Choroid plexus epithelial cell (primary cell): Measurements from ENCODE around the gene BMP7.
A peak's percentile ranks its signal among the peaks of the same experiment; 100 is the strongest.
"Not testable (repeated sequence)": the region's sequence is repeated elsewhere in the genome, so short reads cannot be mapped to it uniquely, and the experiment has no call there.

Source experiments
- DNase-seq: peaks from one replicate; pipeline ENCODE4 v3.0.0-alpha.2; 2010; ENCODE audit warnings: low read depth
- H3K4me3 ChIP-seq: 2 replicates; pipeline ENCODE4 v1.5.1; 2011; ENCODE audit warnings: low read depth, mild to moderate bottlenecking, control low read depth, low read length, moderate library complexity
- TF ChIP-seq, protein P1 (sequence below): conservative IDR thresholded peaks from 2 replicates; pipeline ENCODE4 v1.5.1; 2011; ENCODE audit warnings: low read depth, mild to moderate bottlenecking, control low read depth, inconsistent platforms, low read length, moderate library complexity

Gene BMP7

GRCh38 chr20:57265997-57266290 lies 497 bp downstream of the BMP7 start:
- DNase-seq, result no peak
- TF ChIP-seq, protein P1, sequence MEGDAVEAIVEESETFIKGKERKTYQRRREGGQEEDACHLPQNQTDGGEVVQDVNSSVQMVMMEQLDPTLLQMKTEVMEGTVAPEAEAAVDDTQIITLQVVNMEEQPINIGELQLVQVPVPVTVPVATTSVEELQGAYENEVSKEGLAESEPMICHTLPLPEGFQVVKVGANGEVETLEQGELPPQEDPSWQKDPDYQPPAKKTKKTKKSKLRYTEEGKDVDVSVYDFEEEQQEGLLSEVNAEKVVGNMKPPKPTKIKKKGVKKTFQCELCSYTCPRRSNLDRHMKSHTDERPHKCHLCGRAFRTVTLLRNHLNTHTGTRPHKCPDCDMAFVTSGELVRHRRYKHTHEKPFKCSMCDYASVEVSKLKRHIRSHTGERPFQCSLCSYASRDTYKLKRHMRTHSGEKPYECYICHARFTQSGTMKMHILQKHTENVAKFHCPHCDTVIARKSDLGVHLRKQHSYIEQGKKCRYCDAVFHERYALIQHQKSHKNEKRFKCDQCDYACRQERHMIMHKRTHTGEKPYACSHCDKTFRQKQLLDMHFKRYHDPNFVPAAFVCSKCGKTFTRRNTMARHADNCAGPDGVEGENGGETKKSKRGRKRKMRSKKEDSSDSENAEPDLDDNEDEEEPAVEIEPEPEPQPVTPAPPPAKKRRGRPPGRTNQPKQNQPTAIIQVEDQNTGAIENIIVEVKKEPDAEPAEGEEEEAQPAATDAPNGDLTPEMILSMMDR, result no peak
- H3K4me3 ChIP-seq, result no peak overlapping the region

DNA sequence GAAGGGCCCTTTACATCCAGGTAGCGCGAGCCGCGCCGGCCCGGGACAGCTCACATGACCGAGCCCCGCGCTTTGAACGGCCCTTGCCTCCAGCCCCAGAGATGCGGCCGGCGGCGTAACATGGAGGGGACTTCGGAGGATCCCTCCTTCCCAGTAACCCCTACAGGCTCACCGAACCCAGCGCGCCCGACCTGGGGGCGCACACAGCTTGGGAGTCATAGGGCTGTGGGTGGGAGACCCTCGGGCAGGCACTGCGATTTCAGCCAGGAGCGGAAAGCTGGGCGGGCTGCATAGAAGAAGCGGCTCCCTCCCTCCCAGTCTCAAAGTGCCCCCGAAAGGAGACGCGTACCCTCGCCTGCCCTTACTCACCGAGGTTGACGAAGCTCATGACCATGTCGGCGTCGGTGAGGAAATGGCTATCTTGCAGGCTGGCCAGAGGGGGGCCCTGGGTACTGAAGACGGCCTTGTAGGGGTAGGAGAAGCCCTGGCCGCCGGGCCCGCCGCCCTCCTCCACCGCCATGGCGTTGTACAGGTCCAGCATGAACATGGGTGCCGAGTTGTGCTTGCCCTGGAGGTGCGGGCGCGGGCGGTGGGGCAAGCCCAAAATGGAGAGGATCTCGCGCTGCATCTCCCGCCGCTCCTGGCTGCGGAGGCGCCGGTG lies 975 bp downstream of the BMP7 start:
- TF ChIP-seq, protein P1, result no peak
- DNase-seq, result no peak
- H3K4me3 ChIP-seq, result no peak overlapping the region

GRCh38 chr20:57264908-57265335 lies 1.5 kb downstream of the BMP7 start:
- DNase-seq, H3K4me3 ChIP-seq: not testable (repeated sequence)

DNA sequence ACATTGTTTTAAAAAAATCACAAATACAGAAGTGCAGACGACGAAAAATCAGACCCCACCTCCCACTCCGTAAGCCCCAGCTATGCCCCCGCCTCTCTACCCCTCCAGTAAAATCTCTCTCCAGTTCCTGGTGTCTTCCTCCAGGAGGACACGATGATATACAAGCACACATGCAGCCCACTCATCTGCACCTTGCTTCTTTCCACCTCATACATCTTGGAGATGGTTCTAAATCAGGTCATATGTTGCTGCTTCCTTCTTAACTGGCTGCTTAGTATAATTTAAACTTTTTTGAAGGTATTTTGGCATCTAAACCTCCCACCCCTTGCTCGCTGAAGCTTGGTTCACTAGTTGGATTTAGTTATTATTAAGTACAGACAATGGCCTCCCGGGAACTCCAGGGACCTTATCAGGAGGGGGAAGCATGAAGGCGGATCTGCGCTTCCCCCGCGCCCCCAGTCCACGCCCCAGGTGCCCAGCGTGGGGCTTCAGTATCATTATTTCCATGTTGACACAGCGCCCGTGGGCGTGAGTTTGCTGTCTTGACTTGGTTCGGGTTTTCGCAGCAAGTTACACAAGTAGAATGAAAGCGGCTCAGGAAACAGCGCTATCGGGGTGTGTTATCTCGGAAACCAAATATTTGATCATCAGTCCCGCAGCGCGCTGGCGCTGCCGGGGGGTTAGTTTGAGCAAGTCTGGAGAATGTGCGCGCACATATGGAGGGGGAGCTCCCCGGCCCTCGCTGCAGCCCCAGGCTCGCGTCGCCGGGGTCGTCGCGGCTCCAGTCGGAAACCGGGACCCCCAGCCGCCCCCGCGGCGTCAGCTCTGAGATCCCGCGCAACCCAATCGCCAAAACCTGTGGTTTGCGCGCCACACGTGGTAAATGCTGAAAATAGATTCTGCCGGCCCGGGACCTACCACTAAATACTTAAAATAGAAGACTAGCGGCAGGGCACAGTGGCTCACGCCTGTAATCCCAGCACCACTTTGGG lies 2.3 kb downstream of the BMP7 start:
- DNase-seq, result peak; percentile 11
- no peak overlapping the region for H3K4me3 ChIP-seq
- TF ChIP-seq, protein P1, result no peak

DNA sequence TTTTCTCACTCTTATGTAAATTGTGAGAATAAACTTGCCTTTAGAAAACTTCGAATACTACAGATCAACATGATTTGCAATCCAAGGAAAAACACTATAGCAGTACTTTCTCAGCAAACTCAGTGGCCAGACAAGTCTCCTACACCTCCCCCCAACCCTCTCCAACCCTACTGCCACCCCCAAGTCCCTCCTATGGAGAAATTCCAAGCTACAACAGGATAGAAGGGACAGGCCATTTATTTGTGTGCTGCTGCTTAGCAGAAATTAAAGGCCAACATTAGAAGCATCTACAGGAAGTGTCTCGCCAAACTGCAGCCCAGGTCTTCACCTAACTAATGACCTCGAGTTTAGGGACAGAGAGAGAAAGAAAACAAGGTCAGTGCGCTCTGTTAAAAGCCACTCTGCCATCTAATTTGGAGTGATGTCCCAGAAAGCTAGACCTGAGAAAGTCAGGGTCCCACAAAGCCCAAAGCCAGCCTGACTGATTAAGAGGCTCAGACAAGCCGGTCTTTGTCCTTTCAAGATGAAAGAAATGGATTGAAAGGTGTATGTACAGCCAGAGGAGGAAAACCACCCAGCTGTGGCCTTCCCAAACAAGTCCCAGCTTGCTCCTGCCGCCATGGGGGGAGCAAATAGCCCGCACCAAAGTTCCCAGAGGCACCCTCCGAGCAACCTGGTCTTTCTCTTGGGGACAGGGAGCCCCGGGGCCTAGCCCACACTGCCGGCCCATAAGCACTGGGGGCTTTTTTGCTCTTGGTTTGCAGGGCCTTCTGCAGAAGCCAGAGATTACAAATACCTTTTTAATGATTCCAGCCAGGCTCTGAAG lies 3.4 kb downstream of the BMP7 start:
- TF ChIP-seq, protein P1, result no peak
- no peak overlapping the region for H3K4me3 ChIP-seq
- no peak for DNase-seq

GRCh38 chr20:57262301-57262700 lies 4.1 kb downstream of the BMP7 start:
- DNase-seq, result no peak
- no peak overlapping the region for H3K4me3 ChIP-seq
- TF ChIP-seq, protein P1, result no peak

- TF ChIP-seq, protein P1, result no peak
- no peak overlapping the region for H3K4me3 ChIP-seq
Measured at GRCh38 chr20:57261457-57262251, 4.8 kb downstream of the BMP7 start.

More at GRCh38 chr20:57261457-57262251, 4.8 kb downstream of the BMP7 start:
- no peak for DNase-seq
